ENCODE results near the gene ARL2.
"Not testable (repeated sequence)": the region's sequence is repeated elsewhere in the genome, so short reads cannot be mapped to it uniquely, and the experiment has no call there.

Gene ARL2

DNA sequence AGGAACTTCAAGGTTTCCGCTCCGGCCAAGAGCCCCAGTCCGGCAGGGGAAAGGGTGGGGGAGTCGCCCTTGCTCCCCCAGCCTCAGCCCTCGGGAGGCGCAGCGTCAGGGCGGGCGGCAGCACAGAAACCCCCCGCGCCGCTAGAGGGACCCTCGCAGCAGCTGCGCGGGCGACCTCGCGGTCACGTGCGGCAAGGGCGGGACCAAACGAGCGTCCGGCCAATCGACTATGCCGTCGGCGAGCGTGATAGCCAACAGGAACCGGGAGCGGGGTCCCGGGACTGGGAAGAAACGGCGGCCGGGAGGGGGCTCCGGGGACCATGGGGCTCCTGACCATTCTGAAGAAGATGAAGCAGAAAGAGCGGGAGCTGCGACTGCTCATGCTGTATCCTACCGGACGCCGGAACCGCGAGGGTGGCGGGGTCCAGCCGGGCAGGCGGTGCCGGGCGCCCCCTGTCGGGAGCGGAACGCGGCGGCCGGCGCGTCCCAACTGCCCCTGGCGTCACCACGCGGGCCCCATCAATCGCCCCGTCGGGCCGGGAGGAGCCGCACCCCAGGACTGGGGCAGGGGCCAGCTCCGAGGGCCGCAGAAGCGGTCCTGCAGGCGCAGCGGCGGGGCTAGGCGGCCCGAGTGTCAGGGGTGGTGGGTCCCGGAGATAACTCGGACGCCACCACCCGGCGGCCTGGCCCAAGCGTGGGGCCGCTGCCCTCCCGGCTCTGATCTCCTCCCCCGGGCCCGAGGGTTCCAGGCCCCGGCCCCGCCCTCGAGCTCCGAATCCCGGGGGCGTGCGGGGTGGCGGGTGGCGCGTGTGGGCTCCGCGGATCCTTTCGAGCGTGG is at the start of gene ARL2:
Gene ARL2, plus strand, starts transcription at position 273 of the 838 bp plus-strand sequence. Its CDS starts 48 bp downstream, at position 321.
- TF ChIP-seq ARNT (IDR thresholded peaks at IDR 0.05): no peak
- TF ChIP-seq, protein P1, sequence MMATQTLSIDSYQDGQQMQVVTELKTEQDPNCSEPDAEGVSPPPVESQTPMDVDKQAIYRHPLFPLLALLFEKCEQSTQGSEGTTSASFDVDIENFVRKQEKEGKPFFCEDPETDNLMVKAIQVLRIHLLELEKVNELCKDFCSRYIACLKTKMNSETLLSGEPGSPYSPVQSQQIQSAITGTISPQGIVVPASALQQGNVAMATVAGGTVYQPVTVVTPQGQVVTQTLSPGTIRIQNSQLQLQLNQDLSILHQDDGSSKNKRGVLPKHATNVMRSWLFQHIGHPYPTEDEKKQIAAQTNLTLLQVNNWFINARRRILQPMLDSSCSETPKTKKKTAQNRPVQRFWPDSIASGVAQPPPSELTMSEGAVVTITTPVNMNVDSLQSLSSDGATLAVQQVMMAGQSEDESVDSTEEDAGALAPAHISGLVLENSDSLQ (IDR thresholded peaks at IDR 0.05): no peak
- no peak for TF ChIP-seq FOXA1 (IDR thresholded peaks at IDR 0.05)
- no peak for TF ChIP-seq FOXK2 (IDR thresholded peaks at IDR 0.05)
- no peak for TF ChIP-seq CTBP1 (IDR thresholded peaks at IDR 0.05; ENCODE audit: borderline replicate concordance)
- no peak for TF ChIP-seq FOXM1 (IDR thresholded peaks at IDR 0.05; ENCODE audit: borderline replicate concordance)
- peak; percentile 89 for TF ChIP-seq L3MBTL2 (conservative IDR thresholded peaks at IDR 0.05)
- TF ChIP-seq TARDBP (IDR thresholded peaks at IDR 0.05): no peak
- no peak for TF ChIP-seq SP1 (IDR thresholded peaks at IDR 0.05)
- TF ChIP-seq LEF1 (IDR thresholded peaks at IDR 0.05; ENCODE audit: borderline replicate concordance): peak; percentile 56; the same call in 1 of the 2 replicates
- TF ChIP-seq HDGF (IDR thresholded peaks at IDR 0.05; ENCODE audit: borderline replicate concordance): no peak
- no peak for TF ChIP-seq ELF4 (IDR thresholded peaks at IDR 0.05)
- no peak for TF ChIP-seq ZNF384 (IDR thresholded peaks at IDR 0.05)
- DNase-seq (ENCODE audit: extremely low spot score): peak; percentile 91
- POLR2A ChIA-PET: interaction anchor here (0.6 to 2.8 kb wide), 12 partner anchors 11 to 201 kb away, joined by 3 to 14 read pairs (median 6); partner anchors contain the start of genes BATF2, CDCA5, FAU and MRPL49
- CTCF ChIA-PET: interaction anchor here (0.6 to 1.9 kb wide), 11 partner anchors 11 to 270 kb away, joined by 3 to 9 read pairs (median 4); partner anchors contain the start of genes CDCA5, SNX15, TM7SF2 and ZFPL1

DNA sequence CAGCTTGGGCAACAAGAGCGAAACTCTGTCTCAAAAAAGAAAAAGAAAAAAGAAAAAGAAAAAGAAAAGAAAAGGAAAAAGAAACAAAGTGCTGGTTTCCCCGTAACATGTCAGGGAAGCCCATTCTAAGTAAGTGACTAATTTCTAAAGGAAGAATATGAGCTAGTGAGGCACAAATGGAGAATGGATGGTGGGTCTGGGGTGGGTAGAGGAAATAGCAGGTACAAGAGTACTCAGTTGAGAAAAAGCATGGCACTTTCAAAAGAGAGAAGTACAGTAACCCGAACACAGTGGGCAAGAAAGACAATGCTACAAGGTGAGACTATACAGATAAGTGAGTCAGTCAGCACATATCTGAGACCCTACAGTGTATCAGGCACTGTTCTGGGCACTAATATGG is 46.6 kb upstream of the ARL2 start:
- CTCF ChIA-PET: no interaction called here
- TF ChIP-seq ELF4 (IDR thresholded peaks at IDR 0.05) (no peak), L3MBTL2 (conservative IDR thresholded peaks at IDR 0.05) (no peak), HDGF (IDR thresholded peaks at IDR 0.05; ENCODE audit: borderline replicate concordance) (no peak), SP1 (IDR thresholded peaks at IDR 0.05) (no peak), FOXM1 (IDR thresholded peaks at IDR 0.05; ENCODE audit: borderline replicate concordance) (no peak), FOXA1 (IDR thresholded peaks at IDR 0.05) (no peak), SUZ12 (IDR thresholded peaks at IDR 0.05) (no peak)
- POLR2A ChIA-PET: no interaction called here
- no peak for DNase-seq (ENCODE audit: extremely low spot score)

DNA sequence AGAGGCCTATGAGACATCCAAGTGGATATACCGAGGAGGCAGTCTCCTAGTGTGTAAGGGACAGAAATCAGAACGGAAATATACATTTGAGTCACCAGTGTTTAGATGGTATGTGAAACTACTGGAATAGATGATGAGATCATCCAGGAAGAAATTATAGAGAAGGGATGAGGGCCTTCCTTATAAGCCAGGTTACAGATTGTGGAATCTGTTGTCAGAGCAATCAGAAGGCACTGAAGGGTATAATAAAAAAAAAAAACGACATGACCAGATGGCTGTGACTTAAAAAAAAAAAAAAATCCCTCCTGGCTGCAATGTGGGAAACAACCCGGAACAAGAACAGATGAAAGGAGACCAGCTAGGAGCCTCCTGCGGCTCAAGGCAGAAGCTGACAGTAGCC is 44.8 kb upstream of the ARL2 start:
- ChIA-PET CTCF (no interaction called here), POLR2A (no interaction called here)
- TF ChIP-seq ARNT (IDR thresholded peaks at IDR 0.05) (no peak), FOXM1 (IDR thresholded peaks at IDR 0.05; ENCODE audit: borderline replicate concordance) (no peak), FOXK2 (IDR thresholded peaks at IDR 0.05) (no peak), TARDBP (IDR thresholded peaks at IDR 0.05) (no peak)
- no peak for DNase-seq (ENCODE audit: extremely low spot score)

DNA sequence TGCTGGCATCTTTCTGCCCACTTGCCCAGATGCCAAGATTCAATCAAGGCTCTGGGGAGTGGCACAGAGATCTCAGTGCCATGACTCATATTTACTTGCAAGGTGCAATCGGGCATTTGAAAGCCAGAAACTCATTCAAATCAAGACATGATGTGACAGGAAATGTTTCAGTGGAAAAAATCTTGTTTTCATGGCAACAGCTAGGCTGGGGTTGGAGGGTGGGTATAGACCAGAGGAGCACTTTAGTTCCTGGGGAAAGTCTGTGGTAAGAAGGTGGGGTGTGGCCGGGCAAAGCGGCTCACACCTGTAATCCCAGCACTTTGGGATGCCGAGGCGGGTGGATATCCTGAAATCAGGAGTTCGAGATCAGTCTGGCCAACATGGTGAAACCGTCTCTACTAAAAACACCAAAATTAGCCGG is 43.2 kb upstream of the ARL2 start:
- POLR2A ChIA-PET: no interaction called here
- DNase-seq (ENCODE audit: extremely low spot score): no peak
- TF ChIP-seq SUZ12 (IDR thresholded peaks at IDR 0.05): no peak
- TF ChIP-seq CTBP1 (IDR thresholded peaks at IDR 0.05; ENCODE audit: borderline replicate concordance): no peak
- no peak for TF ChIP-seq ARNT (IDR thresholded peaks at IDR 0.05)
- TF ChIP-seq FOXA1 (IDR thresholded peaks at IDR 0.05): no peak
- no peak for TF ChIP-seq ZNF384 (IDR thresholded peaks at IDR 0.05)
- CTCF ChIA-PET: no interaction called here

DNA sequence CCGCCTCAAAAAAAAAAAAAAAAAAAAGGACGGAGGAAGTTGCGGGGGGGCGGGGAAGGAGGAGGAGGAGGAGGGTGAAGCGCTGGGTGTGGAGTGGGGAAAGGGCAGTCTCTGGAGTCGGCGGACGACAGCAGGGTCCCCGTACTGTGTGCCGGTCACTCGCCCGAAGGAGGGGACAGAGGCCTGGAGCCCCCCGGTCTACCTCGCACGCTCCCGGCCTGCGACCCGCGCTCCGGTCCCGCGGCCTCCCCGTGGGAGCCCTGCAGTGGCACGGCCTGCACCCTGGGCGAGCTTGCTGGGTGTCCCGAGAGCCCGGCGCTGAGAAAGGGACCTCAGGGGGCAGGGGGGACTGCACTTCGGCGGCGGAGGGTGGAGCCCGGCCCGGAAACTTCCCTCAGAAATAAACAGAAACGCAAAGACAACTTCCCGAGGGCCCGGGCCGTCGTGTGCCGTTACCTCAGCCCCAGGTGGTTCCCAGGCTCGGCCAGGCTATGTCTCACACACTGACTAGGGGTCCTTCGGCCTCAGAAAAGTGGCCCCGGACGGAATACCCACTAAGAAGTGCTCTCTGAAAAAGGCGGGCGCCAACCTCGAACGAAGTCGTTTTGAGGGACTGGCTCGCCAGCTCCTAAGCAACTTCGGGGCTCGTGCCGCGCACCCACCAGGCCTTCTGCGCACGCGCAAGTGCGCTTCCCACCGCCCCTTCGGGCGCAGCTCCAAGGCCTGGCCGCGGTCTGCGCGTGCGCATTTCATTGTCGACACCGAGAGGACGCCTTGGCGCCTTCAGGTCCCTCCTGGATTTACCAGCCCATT is 42.3 kb upstream of the ARL2 start, which contains the start of gene MAJIN:
Gene MAJIN, minus strand, starts transcription at position 688 of the 813 bp plus-strand sequence. CDS start 12,703 bp downstream, outside the sequence.
- no peak for TF ChIP-seq FOXK2 (IDR thresholded peaks at IDR 0.05)
- TF ChIP-seq ARNT (IDR thresholded peaks at IDR 0.05): no peak
- peak; percentile 94 for TF ChIP-seq L3MBTL2 (conservative IDR thresholded peaks at IDR 0.05)
- ChIA-PET POLR2A (interaction anchor here (1.2 kb wide), 1 partner anchor 38 kb away, joined by 3 read pairs; no protein-coding TSS in a partner anchor), CTCF (no interaction called here)
- peak; percentile 75 for DNase-seq (ENCODE audit: extremely low spot score)

DNA sequence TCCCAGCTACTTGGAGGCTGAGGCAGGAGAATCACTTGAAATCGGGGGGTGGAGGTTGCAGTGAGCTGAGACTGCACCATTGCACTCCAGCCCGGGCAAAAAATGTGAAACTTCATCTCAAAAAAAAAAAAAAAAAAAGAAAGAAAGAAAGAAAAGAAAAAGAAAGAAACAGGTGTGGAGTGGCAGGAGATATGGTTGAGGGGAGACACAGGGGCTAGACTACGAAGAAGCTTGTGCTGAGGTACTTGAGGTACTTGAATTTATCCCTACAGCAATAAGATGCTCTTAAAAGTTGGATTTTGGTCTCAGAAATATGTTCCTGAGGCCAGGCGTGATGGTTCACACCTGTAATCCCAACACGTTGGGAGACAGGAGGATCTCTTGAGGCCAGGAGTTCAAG is 39.8 kb upstream of the ARL2 start:
- no peak for TF ChIP-seq BHLHE40 (IDR thresholded peaks at IDR 0.05; ENCODE audit: borderline replicate concordance)
- TF ChIP-seq ELF4 (IDR thresholded peaks at IDR 0.05): no peak
- no peak for TF ChIP-seq HDGF (IDR thresholded peaks at IDR 0.05; ENCODE audit: borderline replicate concordance)
- TF ChIP-seq SUZ12 (IDR thresholded peaks at IDR 0.05): no peak
- no peak for TF ChIP-seq TARDBP (IDR thresholded peaks at IDR 0.05)
- TF ChIP-seq LEF1 (IDR thresholded peaks at IDR 0.05; ENCODE audit: borderline replicate concordance): no peak
- TF ChIP-seq, protein P1 (IDR thresholded peaks at IDR 0.05): no peak
- TF ChIP-seq FOXA1 (IDR thresholded peaks at IDR 0.05): no peak
- no peak for TF ChIP-seq SP1 (IDR thresholded peaks at IDR 0.05)
- TF ChIP-seq ZNF384 (IDR thresholded peaks at IDR 0.05): no peak
- no peak for TF ChIP-seq L3MBTL2 (conservative IDR thresholded peaks at IDR 0.05)
- no peak for TF ChIP-seq FOXK2 (IDR thresholded peaks at IDR 0.05)
- TF ChIP-seq FOXM1 (IDR thresholded peaks at IDR 0.05; ENCODE audit: borderline replicate concordance): no peak
- CTCF ChIA-PET: interaction anchor here (0.5 to 0.7 kb wide), 2 partner anchors 54 to 140 kb away, joined by 3 read pairs; no protein-coding TSS in a partner anchor
- DNase-seq (ENCODE audit: extremely low spot score): no peak
- POLR2A ChIA-PET: no interaction called here

DNA sequence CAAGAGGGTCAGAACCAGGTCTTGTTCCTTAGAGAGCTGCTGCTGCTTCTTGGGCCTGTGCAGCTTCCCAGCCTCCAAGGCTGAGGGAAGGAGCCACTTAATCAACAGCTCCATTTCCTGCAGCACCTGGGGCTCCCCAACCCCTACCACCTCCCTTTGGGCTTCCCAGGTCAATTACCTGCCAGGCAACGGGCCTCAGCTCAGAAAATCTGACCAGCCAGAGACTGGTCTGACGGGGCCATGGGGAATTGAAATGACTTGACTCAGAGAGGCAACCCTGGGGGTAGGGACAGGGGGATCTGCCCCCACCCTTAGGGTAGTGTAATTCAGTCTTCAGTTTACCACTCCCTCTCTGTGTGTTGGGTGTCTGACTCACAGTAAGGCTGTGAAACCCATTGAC is 37.3 kb upstream of the ARL2 start:
- POLR2A ChIA-PET: no interaction called here
- CTCF ChIA-PET: no interaction called here

DNA sequence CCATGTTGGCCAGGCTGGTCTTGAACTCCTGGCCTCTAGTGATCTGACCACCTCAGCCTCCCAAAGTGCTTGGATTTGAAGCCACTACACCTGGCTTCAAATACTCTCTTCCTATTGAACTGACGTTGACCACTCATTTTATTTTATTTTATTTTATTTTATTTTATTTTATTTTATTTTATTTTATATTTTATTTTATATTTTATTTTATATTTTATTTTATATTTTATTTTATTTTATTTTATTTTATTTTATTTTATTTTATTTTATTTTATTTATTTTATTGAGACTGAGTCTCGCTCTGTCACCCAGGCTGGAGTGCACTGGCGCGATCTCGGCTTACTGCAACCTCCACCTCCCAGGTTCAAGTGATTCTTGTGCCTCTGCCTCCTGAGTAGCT is 30.6 kb upstream of the ARL2 start:
- POLR2A ChIA-PET; DNase-seq (ENCODE audit: extremely low spot score); CTCF ChIA-PET: not testable (repeated sequence)

More for the DNA sequence above, 37.3 kb upstream of the ARL2 start:
- no peak for TF ChIP-seq BHLHE40 (IDR thresholded peaks at IDR 0.05; ENCODE audit: borderline replicate concordance)
- no peak for TF ChIP-seq L3MBTL2 (conservative IDR thresholded peaks at IDR 0.05)
- TF ChIP-seq SP1 (IDR thresholded peaks at IDR 0.05): no peak
- no peak for TF ChIP-seq SUZ12 (IDR thresholded peaks at IDR 0.05)
- no peak for TF ChIP-seq CTBP1 (IDR thresholded peaks at IDR 0.05; ENCODE audit: borderline replicate concordance)
- no peak for TF ChIP-seq FOXA1 (IDR thresholded peaks at IDR 0.05)
- no peak for TF ChIP-seq NFRKB (IDR thresholded peaks at IDR 0.05)
- TF ChIP-seq ZNF384 (IDR thresholded peaks at IDR 0.05): no peak
- no peak for TF ChIP-seq ELF4 (IDR thresholded peaks at IDR 0.05)
- TF ChIP-seq HDGF (IDR thresholded peaks at IDR 0.05; ENCODE audit: borderline replicate concordance): no peak
- TF ChIP-seq TARDBP (IDR thresholded peaks at IDR 0.05): no peak
- TF ChIP-seq LEF1 (IDR thresholded peaks at IDR 0.05; ENCODE audit: borderline replicate concordance): no peak
- TF ChIP-seq, protein P1 (IDR thresholded peaks at IDR 0.05): no peak
- TF ChIP-seq FOXK2 (IDR thresholded peaks at IDR 0.05): no peak
- no peak for TF ChIP-seq ARNT (IDR thresholded peaks at IDR 0.05)
- TF ChIP-seq FOXM1 (IDR thresholded peaks at IDR 0.05; ENCODE audit: borderline replicate concordance): no peak
- no peak for DNase-seq (ENCODE audit: extremely low spot score)
